Mucosa of rectum (tissue), 2 donors: Measurements from ENCODE around the gene GPR152.
A peak's percentile ranks its signal among the peaks of the same experiment; 100 is the strongest.

ENCODE experiments used
- H3K27ac ChIP-seq, 2 donors: one replicate each; pipeline ENCODE4 v1.7.0; 2013; ENCODE audit warnings: inconsistent platforms in 2 of 2, low read depth in 2 of 2, low read length in 2 of 2
- H3K27me3 ChIP-seq, 2 donors: one replicate each; pipeline ENCODE4 v1.7.0; 2013; ENCODE audit warnings: low read length in 2 of 2; ENCODE audit not compliant: control insufficient read depth in 2 of 2, insufficient read depth in 2 of 2
- H3K36me3 ChIP-seq, 2 donors: one replicate each; pipeline ENCODE4 v1.7.0; 2013; ENCODE audit warnings: low read length in 2 of 2; ENCODE audit not compliant: control insufficient read depth in 2 of 2, insufficient read depth in 2 of 2
- H3K4me1 ChIP-seq, 2 donors: one replicate each; pipeline ENCODE4 v1.7.0; 2013; ENCODE audit warnings: low read length in 2 of 2, mild to moderate bottlenecking in 1 of 2; ENCODE audit not compliant: control insufficient read depth in 2 of 2, insufficient read depth in 2 of 2
- H3K4me3 ChIP-seq, 2 donors: one replicate each; pipeline ENCODE4 v1.7.0; 2013; ENCODE audit warnings: low read length in 2 of 2
- H3K9ac ChIP-seq, 2 donors: one replicate each; pipeline ENCODE4 v1.7.0; 2013; ENCODE audit warnings: low read length in 2 of 2, low read depth in 1 of 2, mild to moderate bottlenecking in 1 of 2
- H3K9me3 ChIP-seq, 2 donors: one replicate each; pipeline ENCODE4 v1.7.0; 2013; ENCODE audit warnings: low read length in 2 of 2; ENCODE audit not compliant: control insufficient read depth in 2 of 2
- donor health status: healthy.
- donor health status: Normal muscosa, but diverticular disease.

Gene GPR152

DNA sequence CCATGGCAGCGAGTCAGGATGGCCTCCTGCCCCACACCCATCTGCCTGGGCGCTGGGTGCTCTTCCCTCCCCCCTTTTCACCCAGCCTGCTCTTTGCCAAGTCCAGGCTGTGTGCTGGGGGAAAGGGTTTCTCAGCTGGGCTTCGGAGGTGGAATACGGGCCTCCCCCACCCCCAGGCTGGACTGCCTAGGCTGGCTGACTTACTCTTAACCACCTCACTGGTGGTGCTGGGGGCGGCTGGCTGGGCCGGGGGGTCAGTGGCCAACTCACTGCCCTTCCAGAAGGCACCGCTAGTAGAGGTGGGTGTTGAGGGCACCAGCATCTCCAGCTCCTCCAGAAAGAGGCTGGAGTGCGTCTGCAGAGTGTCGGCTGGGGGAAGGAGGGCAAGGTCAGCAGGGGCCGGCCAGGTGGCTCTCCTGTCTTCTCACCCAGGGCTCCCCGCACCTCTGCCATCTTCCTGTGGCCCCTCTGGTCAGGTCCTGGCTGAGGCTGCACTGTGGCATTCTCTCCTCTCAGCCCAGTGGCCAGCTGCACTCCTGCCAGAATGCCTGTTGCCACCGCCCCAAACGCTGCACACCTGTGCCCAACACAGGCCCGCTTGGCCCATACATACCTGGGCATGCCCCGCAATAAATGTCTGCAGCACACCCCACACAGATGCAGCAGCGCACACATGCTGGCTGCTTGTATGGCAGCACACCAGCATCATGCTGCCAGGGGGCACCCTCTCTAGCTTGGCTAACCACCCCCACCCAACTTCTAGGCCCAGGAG, 42.9 kb upstream of the GPR152 start:
- H3K36me3 ChIP-seq = peaks cover 56 to 60% of the 10 kb centered on the region in 2 donors
- no peaks in the 10 kb centered on the region for H3K9me3 ChIP-seq
- no peaks in the 10 kb centered on the region for H3K27me3 ChIP-seq
- H3K4me1 ChIP-seq = no peaks in the 10 kb centered on the region
- no peak overlapping the region for H3K4me3 ChIP-seq
- H3K27ac ChIP-seq = no peak overlapping the region
- H3K9ac ChIP-seq = no peak overlapping the region

DNA sequence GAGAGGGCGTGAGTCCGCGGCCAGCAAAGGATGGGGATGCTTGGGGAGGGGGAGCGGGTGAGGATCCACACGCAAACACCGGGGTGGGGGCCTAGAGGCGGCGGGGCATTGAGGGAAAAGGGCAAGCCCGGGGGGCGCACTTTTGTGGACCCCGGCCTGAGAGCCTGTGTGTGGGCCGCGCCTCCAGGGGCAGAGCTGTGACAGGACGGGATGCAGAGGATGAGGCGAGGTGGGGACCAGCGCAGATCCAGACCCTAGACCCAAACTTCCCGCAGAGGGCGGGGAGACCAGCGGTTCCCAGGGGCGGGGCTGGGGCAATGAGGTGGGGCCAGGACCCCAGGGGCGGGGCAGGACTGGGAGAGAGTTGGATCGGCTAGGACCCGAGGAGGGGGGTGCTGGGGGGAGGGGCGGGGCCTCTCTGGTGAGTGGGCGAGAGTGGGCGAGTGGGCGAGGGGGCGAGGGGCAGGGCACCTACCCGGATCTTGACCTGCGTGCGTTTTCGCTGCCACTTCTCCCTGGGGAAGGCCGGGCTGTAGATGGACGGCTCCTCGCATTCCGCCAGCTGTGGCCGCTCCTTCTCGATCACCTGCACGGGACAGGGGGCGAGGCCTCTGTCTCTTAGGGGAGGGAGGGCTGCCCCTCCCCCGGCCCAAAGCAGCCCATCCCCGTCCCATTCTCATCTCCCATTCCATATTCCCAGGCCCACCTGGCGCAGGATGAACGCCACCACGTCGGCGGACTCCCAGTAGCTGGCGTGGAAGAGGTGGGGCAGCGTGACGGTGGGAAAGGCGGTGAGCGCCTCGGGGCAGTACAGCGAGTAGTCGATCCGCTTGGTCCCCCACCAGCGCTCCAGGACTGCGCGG, 42.1 kb upstream of the GPR152 start:
- Histone ChIP-seq H3K4me3 (no peak overlapping the region), H3K36me3 (peaks cover 54 to 62% of the 10 kb centered on the region in 2 donors), H3K4me1 (peaks cover 3 to 5% of the 10 kb centered on the region in 2 donors), H3K9ac (no peak overlapping the region), H3K27ac (no peak overlapping the region), H3K27me3 (no peaks in the 10 kb centered on the region), H3K9me3 (no peaks in the 10 kb centered on the region)

DNA sequence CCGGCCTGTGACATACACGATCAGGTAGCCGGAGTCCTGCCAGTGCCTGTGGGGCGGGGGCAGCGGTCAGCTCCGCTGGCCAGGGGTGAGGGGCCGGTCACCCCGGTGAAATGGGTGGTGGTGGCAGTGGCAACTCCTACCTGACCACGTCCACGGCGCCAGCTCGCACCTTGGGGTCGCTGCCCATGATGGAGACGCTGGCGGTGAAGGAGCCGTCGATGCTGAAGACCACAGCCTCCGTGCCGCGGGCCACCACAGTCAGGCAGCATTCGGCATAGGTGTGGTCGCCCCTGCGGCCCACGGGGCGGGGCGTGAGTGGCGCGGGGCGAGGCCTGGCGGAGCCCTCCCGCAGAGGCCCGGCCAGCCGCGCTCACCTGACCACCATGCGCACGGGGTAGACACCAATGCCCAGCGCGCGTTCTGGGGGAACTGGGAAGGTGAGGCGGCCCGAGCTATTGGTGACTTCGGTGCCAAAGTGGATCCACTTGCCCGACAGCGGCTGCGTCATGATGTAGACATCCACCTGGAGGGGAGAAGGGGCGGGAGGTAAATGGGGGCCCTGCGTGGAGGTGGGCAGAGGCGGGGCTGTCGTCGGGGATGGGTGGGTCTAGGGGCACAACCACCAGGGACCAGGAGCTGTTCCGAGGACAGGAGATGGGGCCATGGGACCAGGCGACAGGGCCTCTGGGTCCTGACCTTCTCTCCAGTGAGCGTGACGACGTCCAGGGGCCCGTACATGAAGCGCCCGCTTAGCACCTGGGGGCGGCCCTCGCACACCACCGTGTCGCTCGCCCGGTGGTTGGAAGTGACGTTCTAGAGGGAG, 41.2 kb upstream of the GPR152 start:
- Histone ChIP-seq H3K27me3 (no peaks in the 10 kb centered on the region), H3K9me3 (no peaks in the 10 kb centered on the region), H3K36me3 (peaks cover 52 to 60% of the 10 kb centered on the region in 2 donors), H3K9ac (no peak overlapping the region), H3K4me3 (no peak overlapping the region), H3K27ac (no peak overlapping the region), H3K4me1 (peaks cover 4 to 10% of the 10 kb centered on the region in 2 donors)

GRCh38 chr11:67492801-67493547, 40.4 kb upstream of the GPR152 start:
- Histone ChIP-seq H3K9ac (no peak overlapping the region), H3K36me3 (peaks cover 45 to 56% of the 10 kb centered on the region in 2 donors), H3K4me3 (no peak overlapping the region), H3K27ac (no peak overlapping the region), H3K4me1 (peaks cover 4 to 10% of the 10 kb centered on the region in 2 donors), H3K27me3 (no peaks in the 10 kb centered on the region), H3K9me3 (no peaks in the 10 kb centered on the region)

- H3K9me3 ChIP-seq = no peaks in the 10 kb centered on the region
- peaks cover 4 to 10% of the 10 kb centered on the region in 2 donors for H3K4me1 ChIP-seq
- no peak overlapping the region for H3K27ac ChIP-seq
- H3K27me3 ChIP-seq = no peaks in the 10 kb centered on the region
- peaks cover 41 to 59% of the 10 kb centered on the region in 2 donors for H3K36me3 ChIP-seq
- H3K9ac ChIP-seq = no peak overlapping the region
- no peak overlapping the region for H3K4me3 ChIP-seq
Observed at GRCh38 chr11:67492069-67492727, 39.7 kb upstream of the GPR152 start.

DNA sequence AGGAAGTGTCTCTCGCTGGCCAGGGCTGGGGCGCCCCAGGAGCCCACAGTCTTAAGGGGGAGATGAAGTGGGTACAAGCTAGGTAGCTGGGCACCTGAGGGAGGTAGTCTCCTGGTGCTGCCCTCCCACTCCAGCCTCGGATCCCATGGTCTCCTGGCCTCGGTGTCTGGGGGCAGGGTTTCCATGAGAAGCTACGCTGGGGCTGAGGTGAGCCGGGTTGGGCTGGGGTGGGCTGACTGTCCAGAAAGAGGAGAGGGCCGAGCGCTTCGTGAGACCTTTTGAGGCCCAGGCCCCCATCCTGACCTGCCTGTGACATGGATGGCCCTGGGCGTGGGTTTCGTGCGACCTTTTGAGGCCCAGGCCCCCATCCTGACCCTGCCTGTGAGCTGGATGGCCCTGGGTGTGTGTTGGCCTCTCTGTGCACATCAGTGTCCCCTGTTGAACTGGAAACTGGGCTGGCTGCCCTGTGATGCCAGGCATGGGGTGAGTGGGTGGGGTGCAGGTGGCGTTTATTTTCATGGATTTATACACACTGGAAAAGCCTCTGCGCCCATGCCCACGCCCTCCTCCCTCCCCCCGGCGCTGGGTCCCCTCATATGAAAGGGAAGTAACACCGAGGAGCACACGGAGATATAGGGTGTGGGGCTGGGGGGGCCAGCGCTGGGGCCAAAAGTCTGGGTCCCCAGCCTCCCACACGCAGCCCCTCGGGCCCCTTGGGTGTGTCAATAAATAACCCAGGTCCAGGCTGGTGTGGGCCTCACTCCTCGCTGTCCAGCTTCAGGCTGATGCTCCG, 38.9 kb upstream of the GPR152 start:
- H3K27ac ChIP-seq = no peak overlapping the region
- no peaks in the 10 kb centered on the region for H3K9me3 ChIP-seq
- H3K27me3 ChIP-seq = no peaks in the 10 kb centered on the region
- H3K9ac ChIP-seq = no peak overlapping the region
- H3K4me3 ChIP-seq = no peak overlapping the region
- peaks cover 39 to 58% of the 10 kb centered on the region in 2 donors for H3K36me3 ChIP-seq
- peaks cover 4 to 10% of the 10 kb centered on the region in 2 donors for H3K4me1 ChIP-seq

GRCh38 chr11:67490727-67491065, 38.2 kb upstream of the GPR152 start:
- no peak overlapping the region for H3K27ac ChIP-seq
- no peaks in the 10 kb centered on the region for H3K27me3 ChIP-seq
- no peak overlapping the region for H3K4me3 ChIP-seq
- H3K9ac ChIP-seq = no peak overlapping the region
- no peaks in the 10 kb centered on the region for H3K9me3 ChIP-seq
- peaks cover 34 to 56% of the 10 kb centered on the region in 2 donors for H3K36me3 ChIP-seq
- H3K4me1 ChIP-seq = peaks cover 10 to 14% of the 10 kb centered on the region in 2 donors

DNA sequence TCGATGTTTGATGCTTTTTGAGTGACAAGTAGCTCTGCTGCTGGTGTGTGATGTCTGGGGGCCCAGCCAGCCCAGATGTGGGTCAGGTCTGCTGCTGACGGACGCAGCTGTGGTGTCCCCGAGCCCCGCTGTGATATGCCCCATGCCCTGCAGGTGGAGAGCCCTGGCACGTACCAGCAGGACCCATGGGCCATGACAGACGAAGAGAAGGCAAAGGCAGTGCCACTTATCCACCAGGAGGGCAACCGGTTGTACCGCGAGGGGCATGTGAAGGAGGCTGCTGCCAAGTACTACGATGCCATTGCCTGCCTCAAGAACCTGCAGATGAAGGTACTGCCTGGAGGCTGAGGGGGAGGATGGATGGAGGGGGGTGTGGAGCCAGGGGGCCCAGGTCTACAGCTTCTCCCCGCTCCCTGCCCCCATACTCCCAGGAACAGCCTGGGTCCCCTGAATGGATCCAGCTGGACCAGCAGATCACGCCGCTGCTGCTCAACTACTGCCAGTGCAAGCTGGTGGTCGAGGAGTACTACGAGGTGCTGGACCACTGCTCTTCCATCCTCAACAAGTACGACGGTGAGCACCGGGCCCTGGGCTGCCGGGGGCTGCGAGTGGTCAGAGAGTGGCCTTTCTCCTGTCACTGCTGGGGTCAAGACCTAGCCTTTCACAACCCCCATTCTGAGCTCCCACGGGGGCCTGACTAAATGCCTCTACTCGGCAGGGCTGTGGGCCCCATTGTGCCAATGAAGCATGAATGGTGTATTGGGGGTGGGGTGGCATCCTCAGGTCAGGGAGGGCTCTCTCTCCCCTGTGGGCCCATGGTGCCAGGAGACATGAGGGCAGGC, 37.6 kb upstream of the GPR152 start:
- H3K4me3 ChIP-seq = no peak overlapping the region
- peaks cover 28 to 51% of the 10 kb centered on the region in 2 donors for H3K36me3 ChIP-seq
- no peaks in the 10 kb centered on the region for H3K27me3 ChIP-seq
- peaks cover 10 to 14% of the 10 kb centered on the region in 2 donors for H3K4me1 ChIP-seq
- no peak overlapping the region for H3K9ac ChIP-seq
- H3K27ac ChIP-seq = peak overlapping the region; percentile 55 to 68
- H3K9me3 ChIP-seq = no peaks in the 10 kb centered on the region
